ENCODE results near the gene HOTAIR. TPM values are rescaled to one million over a fixed set of nuclear protein-coding genes. Genes with fewer than 3 reads are reported as not detected.

The HOTAIR gene
- total RNA-seq, 1 experiment from 2014 or later: not detected

DNA sequence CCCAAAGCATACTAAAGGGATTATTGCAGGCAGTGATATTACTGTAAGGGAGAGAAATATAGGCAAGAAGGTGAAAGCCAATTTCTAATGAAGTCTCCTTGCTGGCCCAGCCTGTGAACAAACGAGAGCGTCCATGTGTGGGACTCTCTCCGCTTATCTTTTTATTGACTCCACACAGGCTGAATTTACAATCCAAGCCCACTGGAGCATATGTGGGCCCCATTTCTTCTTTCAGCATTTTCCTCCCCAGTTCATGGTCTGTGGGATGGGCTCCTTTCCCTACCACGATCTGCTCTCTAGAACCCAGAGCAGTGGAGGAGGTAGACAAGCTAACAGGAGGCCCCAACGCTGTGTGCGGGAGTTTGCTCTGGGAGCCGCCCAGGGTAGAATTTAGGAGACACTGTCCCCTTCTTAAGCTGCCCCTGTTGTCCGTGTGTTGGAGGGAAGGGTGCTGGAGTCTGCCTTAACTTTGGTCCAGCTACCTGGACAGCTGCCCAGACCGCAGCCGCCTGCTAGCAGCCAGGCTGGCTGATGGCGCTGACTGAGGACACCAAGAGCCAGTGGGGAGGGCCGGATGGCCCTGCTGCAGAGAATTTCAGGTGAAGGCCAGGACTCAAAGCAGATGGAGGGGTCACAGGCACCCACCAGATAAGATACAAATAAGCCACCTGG is 5.0 kb downstream of the HOTAIR start:
- CTCF ChIA-PET: interaction anchor here (1.1 to 2.3 kb wide), 3 partner anchors 48 to 156 kb away, joined by 4 to 5 read pairs (median 4); partner anchors contain the start of gene HOXC5
- POLR2A ChIA-PET: no interaction called here
- DNase-seq (ENCODE audit: low spot score) (no peak), ATAC-seq (no peak)
- Mint-ChIP-seq H3K27me3 (ENCODE audit: low read depth) (peaks cover 100% of the 10 kb centered on the region), H3K9me3 (no peaks in the 10 kb centered on the region), H3K27ac (no peak overlapping the region), H3K36me3 (no peaks in the 10 kb centered on the region), H3K4me1 (peaks cover 19% of the 10 kb centered on the region), H3K4me3 (no peak overlapping the region)
- TF ChIP-seq CREM (CRISPR knock-in tag; IDR thresholded peaks at IDR 0.05) (no peak), NFE2L1 (CRISPR knock-in tag; IDR thresholded peaks at IDR 0.05) (no peak), NFATC4 (CRISPR knock-in tag; IDR thresholded peaks at IDR 0.05) (no peak), GTF2I (CRISPR knock-in tag; conservative IDR thresholded peaks at IDR 0.05) (no peak), NR2C2 (CRISPR knock-in tag; IDR thresholded peaks at IDR 0.05) (no peak), SMAD4 (CRISPR knock-in tag; IDR thresholded peaks at IDR 0.05) (no peak), TP53 (CRISPR knock-in tag; IDR thresholded peaks at IDR 0.05) (no peak), CREB1 (CRISPR knock-in tag; IDR thresholded peaks at IDR 0.05) (no peak)
- TF ChIP-seq, protein P1, sequence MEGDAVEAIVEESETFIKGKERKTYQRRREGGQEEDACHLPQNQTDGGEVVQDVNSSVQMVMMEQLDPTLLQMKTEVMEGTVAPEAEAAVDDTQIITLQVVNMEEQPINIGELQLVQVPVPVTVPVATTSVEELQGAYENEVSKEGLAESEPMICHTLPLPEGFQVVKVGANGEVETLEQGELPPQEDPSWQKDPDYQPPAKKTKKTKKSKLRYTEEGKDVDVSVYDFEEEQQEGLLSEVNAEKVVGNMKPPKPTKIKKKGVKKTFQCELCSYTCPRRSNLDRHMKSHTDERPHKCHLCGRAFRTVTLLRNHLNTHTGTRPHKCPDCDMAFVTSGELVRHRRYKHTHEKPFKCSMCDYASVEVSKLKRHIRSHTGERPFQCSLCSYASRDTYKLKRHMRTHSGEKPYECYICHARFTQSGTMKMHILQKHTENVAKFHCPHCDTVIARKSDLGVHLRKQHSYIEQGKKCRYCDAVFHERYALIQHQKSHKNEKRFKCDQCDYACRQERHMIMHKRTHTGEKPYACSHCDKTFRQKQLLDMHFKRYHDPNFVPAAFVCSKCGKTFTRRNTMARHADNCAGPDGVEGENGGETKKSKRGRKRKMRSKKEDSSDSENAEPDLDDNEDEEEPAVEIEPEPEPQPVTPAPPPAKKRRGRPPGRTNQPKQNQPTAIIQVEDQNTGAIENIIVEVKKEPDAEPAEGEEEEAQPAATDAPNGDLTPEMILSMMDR (IDR thresholded peaks at IDR 0.05): no peak
- TF ChIP-seq, protein P2, sequence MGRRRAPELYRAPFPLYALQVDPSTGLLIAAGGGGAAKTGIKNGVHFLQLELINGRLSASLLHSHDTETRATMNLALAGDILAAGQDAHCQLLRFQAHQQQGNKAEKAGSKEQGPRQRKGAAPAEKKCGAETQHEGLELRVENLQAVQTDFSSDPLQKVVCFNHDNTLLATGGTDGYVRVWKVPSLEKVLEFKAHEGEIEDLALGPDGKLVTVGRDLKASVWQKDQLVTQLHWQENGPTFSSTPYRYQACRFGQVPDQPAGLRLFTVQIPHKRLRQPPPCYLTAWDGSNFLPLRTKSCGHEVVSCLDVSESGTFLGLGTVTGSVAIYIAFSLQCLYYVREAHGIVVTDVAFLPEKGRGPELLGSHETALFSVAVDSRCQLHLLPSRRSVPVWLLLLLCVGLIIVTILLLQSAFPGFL (CRISPR knock-in tag; IDR thresholded peaks at IDR 0.05; ENCODE audit: borderline replicate concordance): no peak
- TF ChIP-seq, protein P3, sequence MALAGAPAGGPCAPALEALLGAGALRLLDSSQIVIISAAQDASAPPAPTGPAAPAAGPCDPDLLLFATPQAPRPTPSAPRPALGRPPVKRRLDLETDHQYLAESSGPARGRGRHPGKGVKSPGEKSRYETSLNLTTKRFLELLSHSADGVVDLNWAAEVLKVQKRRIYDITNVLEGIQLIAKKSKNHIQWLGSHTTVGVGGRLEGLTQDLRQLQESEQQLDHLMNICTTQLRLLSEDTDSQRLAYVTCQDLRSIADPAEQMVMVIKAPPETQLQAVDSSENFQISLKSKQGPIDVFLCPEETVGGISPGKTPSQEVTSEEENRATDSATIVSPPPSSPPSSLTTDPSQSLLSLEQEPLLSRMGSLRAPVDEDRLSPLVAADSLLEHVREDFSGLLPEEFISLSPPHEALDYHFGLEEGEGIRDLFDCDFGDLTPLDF (CRISPR knock-in tag; IDR thresholded peaks at IDR 0.05): no peak
- TF ChIP-seq, protein P4, sequence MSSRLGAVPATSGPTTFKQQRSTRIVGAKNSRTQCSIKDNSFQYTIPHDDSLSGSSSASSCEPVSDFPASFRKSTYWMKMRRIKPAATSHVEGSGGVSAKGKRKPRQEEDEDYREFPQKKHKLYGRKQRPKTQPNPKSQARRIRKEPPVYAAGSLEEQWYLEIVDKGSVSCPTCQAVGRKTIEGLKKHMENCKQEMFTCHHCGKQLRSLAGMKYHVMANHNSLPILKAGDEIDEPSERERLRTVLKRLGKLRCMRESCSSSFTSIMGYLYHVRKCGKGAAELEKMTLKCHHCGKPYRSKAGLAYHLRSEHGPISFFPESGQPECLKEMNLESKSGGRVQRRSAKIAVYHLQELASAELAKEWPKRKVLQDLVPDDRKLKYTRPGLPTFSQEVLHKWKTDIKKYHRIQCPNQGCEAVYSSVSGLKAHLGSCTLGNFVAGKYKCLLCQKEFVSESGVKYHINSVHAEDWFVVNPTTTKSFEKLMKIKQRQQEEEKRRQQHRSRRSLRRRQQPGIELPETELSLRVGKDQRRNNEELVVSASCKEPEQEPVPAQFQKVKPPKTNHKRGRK (CRISPR knock-in tag; IDR thresholded peaks at IDR 0.05; ENCODE audit: borderline replicate concordance): no peak
- TF ChIP-seq, protein P5, sequence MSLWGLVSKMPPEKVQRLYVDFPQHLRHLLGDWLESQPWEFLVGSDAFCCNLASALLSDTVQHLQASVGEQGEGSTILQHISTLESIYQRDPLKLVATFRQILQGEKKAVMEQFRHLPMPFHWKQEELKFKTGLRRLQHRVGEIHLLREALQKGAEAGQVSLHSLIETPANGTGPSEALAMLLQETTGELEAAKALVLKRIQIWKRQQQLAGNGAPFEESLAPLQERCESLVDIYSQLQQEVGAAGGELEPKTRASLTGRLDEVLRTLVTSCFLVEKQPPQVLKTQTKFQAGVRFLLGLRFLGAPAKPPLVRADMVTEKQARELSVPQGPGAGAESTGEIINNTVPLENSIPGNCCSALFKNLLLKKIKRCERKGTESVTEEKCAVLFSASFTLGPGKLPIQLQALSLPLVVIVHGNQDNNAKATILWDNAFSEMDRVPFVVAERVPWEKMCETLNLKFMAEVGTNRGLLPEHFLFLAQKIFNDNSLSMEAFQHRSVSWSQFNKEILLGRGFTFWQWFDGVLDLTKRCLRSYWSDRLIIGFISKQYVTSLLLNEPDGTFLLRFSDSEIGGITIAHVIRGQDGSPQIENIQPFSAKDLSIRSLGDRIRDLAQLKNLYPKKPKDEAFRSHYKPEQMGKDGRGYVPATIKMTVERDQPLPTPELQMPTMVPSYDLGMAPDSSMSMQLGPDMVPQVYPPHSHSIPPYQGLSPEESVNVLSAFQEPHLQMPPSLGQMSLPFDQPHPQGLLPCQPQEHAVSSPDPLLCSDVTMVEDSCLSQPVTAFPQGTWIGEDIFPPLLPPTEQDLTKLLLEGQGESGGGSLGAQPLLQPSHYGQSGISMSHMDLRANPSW (CRISPR knock-in tag; conservative IDR thresholded peaks at IDR 0.05; ENCODE audit: low read depth): no peak
- TF ChIP-seq, protein P6, sequence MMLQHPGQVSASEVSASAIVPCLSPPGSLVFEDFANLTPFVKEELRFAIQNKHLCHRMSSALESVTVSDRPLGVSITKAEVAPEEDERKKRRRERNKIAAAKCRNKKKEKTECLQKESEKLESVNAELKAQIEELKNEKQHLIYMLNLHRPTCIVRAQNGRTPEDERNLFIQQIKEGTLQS (CRISPR knock-in tag; conservative IDR thresholded peaks at IDR 0.05): no peak
- TF ChIP-seq, protein P7, sequence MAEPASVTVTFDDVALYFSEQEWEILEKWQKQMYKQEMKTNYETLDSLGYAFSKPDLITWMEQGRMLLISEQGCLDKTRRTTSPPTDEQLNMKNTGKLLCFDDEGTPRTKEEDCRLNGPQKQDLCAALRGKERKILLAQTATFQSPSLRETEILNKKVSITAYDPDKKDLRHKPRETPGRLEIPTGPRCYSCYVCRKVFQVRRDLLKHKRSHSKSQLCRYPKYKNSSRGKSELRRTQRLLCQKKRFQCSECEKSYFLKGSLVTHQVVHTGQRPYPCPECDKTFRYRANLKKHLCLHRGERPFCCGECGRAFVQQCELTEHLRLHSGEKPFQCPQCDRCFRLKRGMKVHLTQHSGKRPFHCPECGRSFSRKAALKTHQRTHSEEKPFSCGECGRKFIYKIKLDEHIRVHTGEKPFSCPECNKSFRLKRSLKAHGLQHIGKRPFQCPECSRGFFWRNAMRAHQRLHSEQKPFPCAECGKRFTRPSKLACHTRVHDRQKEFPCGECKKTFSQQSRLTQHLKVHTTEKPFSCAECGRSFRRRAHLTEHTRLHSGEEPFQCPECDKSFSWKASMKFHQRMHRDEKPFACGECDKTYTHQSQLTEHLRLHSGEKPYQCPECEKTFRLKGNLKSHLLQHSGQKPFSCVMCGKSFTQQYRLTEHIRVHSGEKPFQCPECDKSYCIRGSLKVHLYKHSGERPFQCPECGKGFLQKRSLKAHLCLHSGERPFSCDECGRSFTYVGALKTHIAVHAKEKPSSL (CRISPR knock-in tag; conservative IDR thresholded peaks at IDR 0.05): no peak

Data from WTC11 (cell line).